ENCODE results near the gene CFL1. TPM values are rescaled to one million over a fixed set of nuclear protein-coding genes. Genes with fewer than 3 reads are reported as not detected.
A peak's percentile ranks its signal among the peaks of the same experiment; 100 is the strongest.

Gene CFL1
- total and polyA plus RNA-seq, 2 donors from 2014 or later = 705 to 846 TPM

- FAIRE-seq (no peak), DNase-seq (peak in 2 of 5 donors; percentile 47 to 49)
- Histone ChIP-seq H3K4me1 (ENCODE audit: control insufficient read depth in 2 of 3, insufficient read depth in 2 of 3, low read depth in 1 of 3, low read length in 3 of 3) (peaks cover 0 to 10% (median 8%) of the 10 kb centered on the region in 3 donors), H3K9ac (ENCODE audit: low read length in 3 of 3) (no peak overlapping the region), H3K27ac (ENCODE audit: low read depth in 2 of 2, low read length in 2 of 2) (no peak overlapping the region), H3K36me3 (ENCODE audit: control insufficient read depth in 2 of 3, insufficient read depth in 3 of 3, low read length in 3 of 3) (peaks cover 4 to 12% (median 5%) of the 10 kb centered on the region in 3 donors), H3K27me3 (ENCODE audit: control insufficient read depth, insufficient read depth, low read length) (no peaks in the 10 kb centered on the region), H3K4me3 (ENCODE audit: low read length in 3 of 3) (no peak overlapping the region), H3K9me3 (ENCODE audit: control insufficient read depth in 2 of 3, insufficient read depth in 1 of 3, low read length in 3 of 3) (no peaks in the 10 kb centered on the region)
- intact Hi-C loops (cut with DNase I) = loop anchor here (10.0 kb wide), 1 partner anchor 102 kb away; no protein-coding TSS in a partner anchor
- TF ChIP-seq, protein P1, sequence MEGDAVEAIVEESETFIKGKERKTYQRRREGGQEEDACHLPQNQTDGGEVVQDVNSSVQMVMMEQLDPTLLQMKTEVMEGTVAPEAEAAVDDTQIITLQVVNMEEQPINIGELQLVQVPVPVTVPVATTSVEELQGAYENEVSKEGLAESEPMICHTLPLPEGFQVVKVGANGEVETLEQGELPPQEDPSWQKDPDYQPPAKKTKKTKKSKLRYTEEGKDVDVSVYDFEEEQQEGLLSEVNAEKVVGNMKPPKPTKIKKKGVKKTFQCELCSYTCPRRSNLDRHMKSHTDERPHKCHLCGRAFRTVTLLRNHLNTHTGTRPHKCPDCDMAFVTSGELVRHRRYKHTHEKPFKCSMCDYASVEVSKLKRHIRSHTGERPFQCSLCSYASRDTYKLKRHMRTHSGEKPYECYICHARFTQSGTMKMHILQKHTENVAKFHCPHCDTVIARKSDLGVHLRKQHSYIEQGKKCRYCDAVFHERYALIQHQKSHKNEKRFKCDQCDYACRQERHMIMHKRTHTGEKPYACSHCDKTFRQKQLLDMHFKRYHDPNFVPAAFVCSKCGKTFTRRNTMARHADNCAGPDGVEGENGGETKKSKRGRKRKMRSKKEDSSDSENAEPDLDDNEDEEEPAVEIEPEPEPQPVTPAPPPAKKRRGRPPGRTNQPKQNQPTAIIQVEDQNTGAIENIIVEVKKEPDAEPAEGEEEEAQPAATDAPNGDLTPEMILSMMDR (IDR thresholded peaks at IDR 0.05; ENCODE audit: borderline replicate concordance, extremely low read depth, insufficient read depth) = no peak
Measured at GRCh38 chr11:65883058-65883761, 25.2 kb upstream of the CFL1 start.

DNA sequence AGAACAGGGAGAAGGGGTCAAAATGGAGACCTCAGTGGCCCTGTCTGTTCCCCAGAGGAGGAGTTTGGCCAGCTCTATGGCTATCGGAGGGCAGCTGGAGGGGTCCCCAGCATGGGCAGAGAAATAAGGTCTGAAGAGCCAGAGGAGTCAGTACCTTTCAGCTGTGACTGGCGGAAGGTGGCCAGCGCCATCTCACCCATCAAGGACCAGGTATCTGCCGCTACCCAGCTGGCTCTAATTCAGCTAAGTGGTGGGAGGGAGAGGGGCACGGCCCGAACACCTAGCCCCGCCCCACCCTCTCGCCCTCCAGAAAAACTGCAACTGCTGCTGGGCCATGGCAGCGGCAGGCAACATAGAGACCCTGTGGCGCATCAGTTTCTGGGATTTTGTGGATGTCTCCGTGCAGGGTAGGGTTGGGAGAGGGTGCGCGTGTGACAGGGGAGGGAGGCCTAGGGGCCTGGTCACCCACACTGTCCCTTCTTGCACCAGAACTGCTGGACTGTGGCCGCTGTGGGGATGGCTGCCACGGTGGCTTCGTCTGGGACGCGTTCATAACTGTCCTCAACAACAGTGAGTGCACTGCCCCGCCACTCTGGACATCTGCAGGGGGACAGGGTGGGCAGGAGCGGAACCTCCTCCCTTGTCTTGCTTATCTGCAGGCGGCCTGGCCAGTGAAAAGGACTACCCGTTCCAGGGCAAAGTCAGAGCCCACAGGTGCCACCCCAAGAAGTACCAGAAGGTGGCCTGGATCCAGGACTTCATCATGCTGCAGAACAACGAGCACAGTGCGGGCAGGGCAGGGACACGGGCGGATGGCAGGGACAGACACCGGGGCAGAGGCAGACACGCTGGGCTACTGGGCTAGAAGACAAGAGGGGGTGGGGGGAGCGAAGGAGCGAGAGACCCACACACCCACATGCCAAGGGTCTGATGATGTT lies 24.4 kb upstream of the CFL1 start:
- TF ChIP-seq, protein P1 (IDR thresholded peaks at IDR 0.05; ENCODE audit: borderline replicate concordance, extremely low read depth, insufficient read depth) = no peak
- no peak overlapping the region for H3K9ac ChIP-seq (ENCODE audit: low read length in 3 of 3)
- H3K36me3 ChIP-seq (ENCODE audit: control insufficient read depth in 2 of 3, insufficient read depth in 3 of 3, low read length in 3 of 3) = peaks cover 4 to 12% (median 5%) of the 10 kb centered on the region in 3 donors
- intact Hi-C loops (cut with DNase I) = loop anchor here (10.0 kb wide), 1 partner anchor 102 kb away; no protein-coding TSS in a partner anchor
- FAIRE-seq = no peak
- H3K4me1 ChIP-seq (ENCODE audit: control insufficient read depth in 2 of 3, insufficient read depth in 2 of 3, low read depth in 1 of 3, low read length in 3 of 3) = peaks cover 0 to 6% (median 5%) of the 10 kb centered on the region in 3 donors
- no peak overlapping the region for H3K4me3 ChIP-seq (ENCODE audit: low read length in 3 of 3)
- H3K27ac ChIP-seq (ENCODE audit: low read depth in 2 of 2, low read length in 2 of 2) = no peak overlapping the region
- DNase-seq = peak in 2 of 5 donors; percentile 42 to 64
- no peaks in the 10 kb centered on the region for H3K27me3 ChIP-seq (ENCODE audit: control insufficient read depth, insufficient read depth, low read length)
- H3K9me3 ChIP-seq (ENCODE audit: control insufficient read depth in 2 of 3, insufficient read depth in 1 of 3, low read length in 3 of 3) = no peaks in the 10 kb centered on the region

- TF ChIP-seq, protein P1 (IDR thresholded peaks at IDR 0.05; ENCODE audit: borderline replicate concordance, extremely low read depth, insufficient read depth) = no peak
- Histone ChIP-seq H3K4me1 (ENCODE audit: control insufficient read depth in 2 of 3, insufficient read depth in 2 of 3, low read depth in 1 of 3, low read length in 3 of 3) (peaks cover 0 to 4% (median 0%) of the 10 kb centered on the region in 3 donors), H3K27ac (ENCODE audit: low read depth in 2 of 2, low read length in 2 of 2) (no peak overlapping the region), H3K27me3 (ENCODE audit: control insufficient read depth, insufficient read depth, low read length) (no peaks in the 10 kb centered on the region), H3K36me3 (ENCODE audit: control insufficient read depth in 2 of 3, insufficient read depth in 3 of 3, low read length in 3 of 3) (peaks cover 4 to 12% (median 5%) of the 10 kb centered on the region in 3 donors), H3K9me3 (ENCODE audit: control insufficient read depth in 2 of 3, insufficient read depth in 1 of 3, low read length in 3 of 3) (no peaks in the 10 kb centered on the region), H3K9ac (ENCODE audit: low read length in 3 of 3) (no peak overlapping the region), H3K4me3 (ENCODE audit: low read length in 3 of 3) (no peak overlapping the region)
- FAIRE-seq (no peak), DNase-seq (no peak)
- intact Hi-C loops (cut with DNase I) = loop anchor here (10.0 kb wide), 1 partner anchor 104 kb away; no protein-coding TSS in a partner anchor
Measured at GRCh38 chr11:65880844-65881421, 23.0 kb upstream of the CFL1 start.

Data from kidney (tissue), 14 donors.